OCI-LY7 (cell line): ENCODE results near the gene DNMBP.
A peak's percentile ranks its signal among the peaks of the same experiment; 100 is the strongest.

Source experiments
- EZH2phosphoT487 ChIP-seq: fragments of 200-600 bp; sonication (generic); IDR thresholded peaks from 2 replicates; pipeline ENCODE4 v1.6.1; 2018; ENCODE audit warnings: low read depth, borderline replicate concordance, mild to moderate bottlenecking, mixed run types, antibody characterized with exemption, low read length, moderate library complexity, mixed read lengths
- TF ChIP-seq, protein P1 (sequence below): fragments of 200-600 bp; sonication (generic); conservative IDR thresholded peaks from 2 replicates; pipeline ENCODE4 v1.5.1; 2014; ENCODE audit warnings: mild to moderate bottlenecking, antibody characterized with exemption, low read length, moderate library complexity, mixed read lengths

DNA sequence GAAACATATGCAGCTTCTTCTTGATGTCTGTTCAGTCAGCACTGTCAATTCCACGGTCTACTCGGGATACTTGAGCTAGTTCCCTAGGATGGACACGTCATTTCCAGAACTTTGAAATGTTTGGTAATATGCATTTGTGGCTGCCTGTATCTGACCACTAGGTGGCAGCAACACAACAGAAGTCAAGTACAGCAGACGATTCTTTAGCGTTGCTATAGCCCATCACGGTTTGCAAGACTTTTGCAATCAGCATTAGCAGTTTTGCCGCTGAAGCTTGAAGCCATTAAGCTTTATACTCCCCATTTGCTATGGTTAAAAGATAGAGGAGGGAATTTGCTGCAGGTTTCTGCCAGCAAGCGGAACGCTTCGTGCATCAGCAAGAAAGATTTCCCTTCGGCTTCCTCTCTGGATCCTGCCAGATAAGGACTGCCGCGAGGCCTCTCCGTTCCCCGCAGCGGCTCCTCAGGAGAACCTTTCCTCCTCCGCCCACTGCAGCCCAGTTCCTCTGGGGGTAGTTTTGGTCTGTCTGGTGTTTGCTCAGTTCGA, 163.8 kb downstream of the DNMBP start:
- TF ChIP-seq, protein P1, sequence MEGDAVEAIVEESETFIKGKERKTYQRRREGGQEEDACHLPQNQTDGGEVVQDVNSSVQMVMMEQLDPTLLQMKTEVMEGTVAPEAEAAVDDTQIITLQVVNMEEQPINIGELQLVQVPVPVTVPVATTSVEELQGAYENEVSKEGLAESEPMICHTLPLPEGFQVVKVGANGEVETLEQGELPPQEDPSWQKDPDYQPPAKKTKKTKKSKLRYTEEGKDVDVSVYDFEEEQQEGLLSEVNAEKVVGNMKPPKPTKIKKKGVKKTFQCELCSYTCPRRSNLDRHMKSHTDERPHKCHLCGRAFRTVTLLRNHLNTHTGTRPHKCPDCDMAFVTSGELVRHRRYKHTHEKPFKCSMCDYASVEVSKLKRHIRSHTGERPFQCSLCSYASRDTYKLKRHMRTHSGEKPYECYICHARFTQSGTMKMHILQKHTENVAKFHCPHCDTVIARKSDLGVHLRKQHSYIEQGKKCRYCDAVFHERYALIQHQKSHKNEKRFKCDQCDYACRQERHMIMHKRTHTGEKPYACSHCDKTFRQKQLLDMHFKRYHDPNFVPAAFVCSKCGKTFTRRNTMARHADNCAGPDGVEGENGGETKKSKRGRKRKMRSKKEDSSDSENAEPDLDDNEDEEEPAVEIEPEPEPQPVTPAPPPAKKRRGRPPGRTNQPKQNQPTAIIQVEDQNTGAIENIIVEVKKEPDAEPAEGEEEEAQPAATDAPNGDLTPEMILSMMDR = peak; percentile 98
- TF ChIP-seq EZH2phosphoT487 = no peak
